H54 (cell line): ENCODE measurements around the gene PTPA.

Source experiments
- DNase-seq: peaks from one replicate; pipeline ENCODE4 v3.0.0; 2011; ENCODE audit warnings: low spot score, mixed read lengths; ENCODE audit not compliant: insufficient read length
- FAIRE-seq: peaks from 3 replicates; lab custom pipeline; 2011; peaks lifted over from hg19 to GRCh38; lab: Jason Lieb, UNC
- POLR2A ChIP-seq: IDR thresholded peaks from 2 replicates; pipeline ENCODE4 v1.6.1; 2011; ENCODE audit warnings: low read depth, mild to moderate bottlenecking, low read length

PTPA gene

GRCh38 chr9:129142138-129142935 lies 31.1 kb downstream of the PTPA start:
- DNase-seq: no peak
- TF ChIP-seq POLR2A: no peak
- FAIRE-seq: no peak

- DNase-seq: peak; percentile 70
- FAIRE-seq: no peak
- no peak for TF ChIP-seq POLR2A
Observed at GRCh38 chr9:129143031-129143927, 32.1 kb downstream of the PTPA start.

- TF ChIP-seq POLR2A: no peak
- no peak for FAIRE-seq
- no peak for DNase-seq
Observed at GRCh38 chr9:129145316-129145715, 34.1 kb downstream of the PTPA start.

- no peak for TF ChIP-seq POLR2A
- DNase-seq: no peak
- FAIRE-seq: no peak
Observed at GRCh38 chr9:129145841-129146292, 34.7 kb downstream of the PTPA start.

GRCh38 chr9:129146441-129146941 lies 35.3 kb downstream of the PTPA start:
- TF ChIP-seq POLR2A: no peak
- DNase-seq: no peak
- FAIRE-seq: no peak

- TF ChIP-seq POLR2A: no peak
- DNase-seq: no peak
- no peak for FAIRE-seq
Observed at GRCh38 chr9:129148463-129149204, 37.4 kb downstream of the PTPA start.

- DNase-seq: no peak
- no peak for TF ChIP-seq POLR2A
- FAIRE-seq: no peak
Observed at GRCh38 chr9:129149442-129149841, 38.2 kb downstream of the PTPA start.

- no peak for FAIRE-seq
Observed at GRCh38 chr9:129150122-129150521, 38.9 kb downstream of the PTPA start.

GRCh38 chr9:129150672-129151211 lies 39.5 kb downstream of the PTPA start:
- FAIRE-seq (no peak), DNase-seq (no peak)
- TF ChIP-seq POLR2A: no peak

More at GRCh38 chr9:129150122-129150521, 38.9 kb downstream of the PTPA start:
- TF ChIP-seq POLR2A: no peak
- no peak for DNase-seq

- no peak for DNase-seq
- FAIRE-seq: no peak
- TF ChIP-seq POLR2A: no peak
Observed at GRCh38 chr9:129151469-129151868, 40.3 kb downstream of the PTPA start.

- FAIRE-seq: no peak
- TF ChIP-seq POLR2A: no peak
- no peak for DNase-seq
Observed at GRCh38 chr9:129154866-129155477, 43.8 kb downstream of the PTPA start.

GRCh38 chr9:129156163-129156562 lies 44.9 kb downstream of the PTPA start:
- no peak for FAIRE-seq
- no peak for DNase-seq
- no peak for TF ChIP-seq POLR2A
